ENCODE results near the gene GPC6.

The GPC6 gene

DNA sequence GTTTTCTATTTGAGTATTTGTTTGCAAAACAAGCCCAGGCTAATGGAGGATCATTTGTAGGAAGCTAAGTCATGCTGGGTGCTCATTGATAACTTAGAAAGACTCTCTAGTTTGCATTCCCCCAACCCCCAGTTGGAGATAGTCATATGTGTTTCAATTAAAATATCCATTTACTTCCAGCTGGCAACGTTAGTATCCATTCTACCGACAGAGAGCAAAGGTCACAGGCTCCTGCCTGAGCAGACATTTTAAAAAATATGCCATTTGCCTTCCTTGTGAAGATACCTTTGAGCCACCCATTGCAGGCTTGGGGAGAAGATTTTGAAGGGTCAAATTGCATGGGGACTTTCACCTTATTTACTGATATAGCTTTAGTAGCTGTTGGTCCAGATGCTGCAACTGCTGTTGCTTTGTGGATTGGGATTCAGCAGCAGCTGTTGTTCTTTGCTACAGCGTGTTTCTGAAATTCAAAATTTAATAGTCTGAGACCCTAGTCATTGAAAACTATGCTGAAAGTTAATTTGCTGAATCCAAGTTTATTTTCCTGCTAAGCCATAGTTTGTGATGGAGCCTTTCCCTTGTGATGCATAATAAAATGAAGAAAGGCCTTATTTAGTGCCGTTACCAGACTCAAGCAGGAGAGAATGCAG lies 335.1 kb downstream of the GPC6 start:
- TF ChIP-seq, protein P1, sequence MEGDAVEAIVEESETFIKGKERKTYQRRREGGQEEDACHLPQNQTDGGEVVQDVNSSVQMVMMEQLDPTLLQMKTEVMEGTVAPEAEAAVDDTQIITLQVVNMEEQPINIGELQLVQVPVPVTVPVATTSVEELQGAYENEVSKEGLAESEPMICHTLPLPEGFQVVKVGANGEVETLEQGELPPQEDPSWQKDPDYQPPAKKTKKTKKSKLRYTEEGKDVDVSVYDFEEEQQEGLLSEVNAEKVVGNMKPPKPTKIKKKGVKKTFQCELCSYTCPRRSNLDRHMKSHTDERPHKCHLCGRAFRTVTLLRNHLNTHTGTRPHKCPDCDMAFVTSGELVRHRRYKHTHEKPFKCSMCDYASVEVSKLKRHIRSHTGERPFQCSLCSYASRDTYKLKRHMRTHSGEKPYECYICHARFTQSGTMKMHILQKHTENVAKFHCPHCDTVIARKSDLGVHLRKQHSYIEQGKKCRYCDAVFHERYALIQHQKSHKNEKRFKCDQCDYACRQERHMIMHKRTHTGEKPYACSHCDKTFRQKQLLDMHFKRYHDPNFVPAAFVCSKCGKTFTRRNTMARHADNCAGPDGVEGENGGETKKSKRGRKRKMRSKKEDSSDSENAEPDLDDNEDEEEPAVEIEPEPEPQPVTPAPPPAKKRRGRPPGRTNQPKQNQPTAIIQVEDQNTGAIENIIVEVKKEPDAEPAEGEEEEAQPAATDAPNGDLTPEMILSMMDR (conservative IDR thresholded peaks at IDR 0.05) = no peak
- H3K27ac ChIP-seq = no peak overlapping the region

DNA sequence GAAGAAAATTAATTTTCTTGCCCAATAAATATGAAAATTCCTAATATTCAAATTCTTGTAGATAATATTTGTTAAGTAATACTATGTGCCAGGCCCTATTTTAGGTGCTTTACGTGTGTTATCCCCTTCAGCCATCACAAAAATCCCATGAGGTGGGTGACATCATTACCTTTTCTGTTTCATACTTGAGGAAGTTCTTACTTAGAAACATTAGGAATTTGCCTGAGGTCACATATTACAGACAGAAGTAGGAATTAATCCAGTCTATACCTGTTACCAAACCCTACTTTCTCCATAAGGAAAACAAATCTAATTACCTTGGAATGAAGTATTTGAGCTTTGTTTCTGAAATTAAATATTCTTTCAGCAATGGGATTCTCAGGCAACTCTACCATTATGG lies 336.1 kb downstream of the GPC6 start:
- TF ChIP-seq, protein P1 (conservative IDR thresholded peaks at IDR 0.05) = no peak
- no peak overlapping the region for H3K27ac ChIP-seq

DNA sequence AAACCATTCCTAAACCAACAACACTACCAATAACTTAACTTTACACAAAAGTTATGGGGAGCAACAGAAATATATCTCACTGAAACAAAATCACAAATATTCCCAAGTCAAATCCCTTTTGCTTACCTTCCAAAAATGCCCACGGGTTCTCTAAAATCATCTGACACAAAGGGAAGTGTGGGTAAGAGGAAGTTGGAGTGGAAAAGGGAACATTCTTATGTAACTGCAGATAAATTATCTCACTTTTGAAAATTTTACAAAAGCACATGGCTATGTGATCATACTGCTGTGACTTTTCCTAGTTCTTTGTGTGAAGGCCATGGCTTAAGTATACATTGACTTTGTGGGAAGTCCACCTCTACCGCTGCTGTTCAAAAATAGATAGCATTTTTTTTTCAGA lies 350.5 kb downstream of the GPC6 start:
- H3K27ac ChIP-seq = no peak overlapping the region
- TF ChIP-seq, protein P1 (conservative IDR thresholded peaks at IDR 0.05) = no peak

DNA sequence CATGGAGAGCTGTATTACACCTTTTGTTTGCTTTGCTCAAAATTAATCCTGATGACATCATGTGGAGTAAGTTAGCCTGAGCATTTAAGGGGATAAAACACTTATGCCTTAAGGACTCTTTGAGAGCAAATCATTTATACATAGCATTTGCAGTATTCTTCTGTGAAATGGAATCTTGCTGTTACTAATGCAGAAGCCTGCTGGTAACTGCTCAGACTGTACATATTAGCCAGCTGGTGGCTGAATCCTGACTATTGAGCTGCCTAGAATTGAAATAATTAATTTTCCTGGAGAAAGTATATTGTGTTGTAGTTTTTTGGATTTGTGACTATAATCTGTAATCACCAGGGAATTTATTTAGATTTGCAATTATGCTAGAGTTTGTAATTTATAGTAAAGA lies 363.2 kb downstream of the GPC6 start:
- no peak overlapping the region for H3K27ac ChIP-seq
- TF ChIP-seq, protein P1 (conservative IDR thresholded peaks at IDR 0.05) = no peak

DNA sequence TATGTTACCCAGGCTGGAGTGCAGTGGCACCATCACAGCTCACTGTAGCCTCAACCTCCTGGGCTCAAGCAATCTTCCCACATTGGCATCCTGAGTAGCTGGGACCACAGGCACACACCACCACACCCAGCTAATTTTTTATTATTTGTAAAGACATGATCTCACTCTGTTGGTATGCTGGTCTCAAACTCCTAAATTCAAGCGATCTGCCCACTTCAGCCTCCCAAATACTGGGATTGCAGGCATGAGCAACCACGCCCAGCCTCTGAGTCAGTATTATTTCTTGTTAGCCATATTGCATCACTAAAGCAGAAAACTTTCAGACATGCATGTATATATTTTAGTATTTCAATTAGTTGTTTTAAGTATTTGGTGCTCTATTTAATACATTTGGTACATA lies 376.4 kb downstream of the GPC6 start:
- no peak overlapping the region for H3K27ac ChIP-seq
- TF ChIP-seq, protein P1 (conservative IDR thresholded peaks at IDR 0.05) = no peak

DNA sequence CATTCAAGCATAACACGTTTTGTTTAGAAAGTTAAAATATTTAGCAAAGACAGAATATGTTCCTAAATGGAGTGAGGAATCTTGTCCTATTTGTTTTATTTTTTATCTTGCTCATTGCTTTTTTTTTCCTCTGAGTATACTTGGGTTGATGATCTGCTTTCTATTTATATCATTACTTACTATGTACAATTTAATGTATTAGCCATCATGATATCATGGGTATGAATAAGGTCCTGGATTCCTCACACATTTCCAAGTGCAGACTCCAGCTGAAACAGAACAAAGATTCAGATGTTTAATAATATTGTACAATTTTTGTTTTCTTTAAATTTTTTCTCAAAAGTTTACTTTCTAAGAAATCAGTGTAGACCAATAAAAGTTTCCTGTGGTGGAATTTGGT lies 388.2 kb downstream of the GPC6 start:
- H3K27ac ChIP-seq = no peak overlapping the region
- TF ChIP-seq, protein P1 (conservative IDR thresholded peaks at IDR 0.05) = no peak

DNA sequence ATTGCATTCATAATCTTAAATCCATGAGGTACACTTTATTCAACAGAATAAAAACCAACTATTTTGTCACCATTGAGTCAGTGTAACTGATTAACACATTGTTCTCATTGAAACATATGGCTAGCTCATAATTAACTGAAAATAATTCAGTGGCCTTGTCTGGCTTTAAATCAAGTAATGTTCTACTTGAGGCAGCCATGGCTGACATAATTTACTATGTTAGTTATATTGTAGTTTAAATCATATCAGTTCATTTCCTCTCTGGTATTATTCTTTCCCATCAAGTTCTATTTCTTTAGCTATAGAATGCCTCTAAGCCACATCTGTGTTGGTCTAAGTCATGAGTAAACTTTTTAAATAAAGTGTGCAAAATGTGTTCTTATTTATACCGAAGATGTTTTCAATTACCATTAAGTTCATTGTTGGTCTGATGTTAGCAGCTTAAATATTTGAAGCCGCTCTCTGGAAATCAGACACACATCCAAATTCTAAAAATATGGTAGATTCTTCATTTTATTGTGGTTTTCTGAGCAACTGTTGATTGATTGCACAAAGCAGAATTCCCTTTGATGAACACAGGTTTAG lies 393.7 kb downstream of the GPC6 start:
- H3K27ac ChIP-seq = no peak overlapping the region
- TF ChIP-seq, protein P1 (conservative IDR thresholded peaks at IDR 0.05) = no peak
